ENCODE measurements around the gene CFAP298. TPM values are rescaled to one million over a fixed set of nuclear protein-coding genes. Genes with fewer than 3 reads are reported as not detected.

Gene CFAP298
- polyA plus RNA-seq, 3 donors = 18.7 to 28.7 (median 26.5) TPM

DNA sequence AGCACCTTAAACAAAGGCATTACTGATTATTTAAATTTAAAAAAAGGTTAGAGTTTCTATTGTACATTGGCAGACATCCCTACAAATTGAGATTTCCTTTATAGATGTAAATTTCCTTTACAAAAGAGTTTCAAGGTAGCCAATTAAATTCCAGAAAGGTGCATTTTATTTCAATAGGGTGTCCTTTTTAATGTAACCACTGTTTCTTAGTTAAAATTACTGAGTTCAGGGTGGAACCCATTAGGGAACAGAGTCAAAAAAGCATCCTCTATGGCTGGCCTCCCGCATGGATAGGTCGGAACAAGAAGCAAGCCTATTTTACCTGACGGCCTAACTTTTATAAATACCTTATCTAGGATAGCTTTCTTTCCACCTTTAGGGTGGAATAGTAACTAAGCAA lies 51.3 kb downstream of the CFAP298 start:
- no peak overlapping the region for H3K27ac Mint-ChIP-seq
- no CpG with 5 or more reads among the region's 3 CpGs for WGBS (ENCODE audit: insufficient coverage)
- intact Hi-C loops (cut with micrococcal nuclease) = loop anchor here in 1 of 2 donors (5.0 kb wide), 1 partner anchor 149 kb away; the partner anchor contains the start of gene EVA1C
- H3K4me3 Mint-ChIP-seq = no peak overlapping the region
- Histone ChIP-seq H3K4me2 (replicated peaks; ENCODE audit: extremely low read depth, low read length, poor library complexity, severe bottlenecking) (no peak overlapping the region), H3K9me3 (replicated peaks in 1 of 2; ENCODE audit: control insufficient read depth in 1 of 2, insufficient read depth in 1 of 2, low read length in 2 of 2) (no peaks in the 10 kb centered on the region), H4K20me1 (ENCODE audit: insufficient read depth, low read length) (no peaks in the 10 kb centered on the region), H3K4me1 (ENCODE audit: control insufficient read depth in 1 of 2, insufficient read depth in 2 of 2, low read length in 2 of 2) (no peaks in the 10 kb centered on the region), H3K4me3 (replicated peaks in 1 of 3; ENCODE audit: low read depth in 2 of 3, low read length in 3 of 3) (no peak overlapping the region), H3K9ac (ENCODE audit: insufficient read depth, low read length, poor library complexity, severe bottlenecking) (no peak overlapping the region), H3K36me3 (replicated peaks in 1 of 2; ENCODE audit: control insufficient read depth in 1 of 2, insufficient read depth in 2 of 2, low read length in 2 of 2) (no peaks in the 10 kb centered on the region), H2AFZ (ENCODE audit: insufficient read depth, low read depth, low read length, poor library complexity, severe bottlenecking) (no peak overlapping the region), H3K79me2 (ENCODE audit: insufficient read depth, low read length) (no peaks in the 10 kb centered on the region), H3K27me3 (ENCODE audit: control insufficient read depth in 2 of 2, insufficient read depth in 2 of 2, low read length in 2 of 2) (no peaks in the 10 kb centered on the region), H3K27ac (ENCODE audit: low read depth in 1 of 2, low read length in 2 of 2) (no peak overlapping the region)
- H3K36me3 Mint-ChIP-seq = no peaks in the 10 kb centered on the region
- peaks cover 4 to 13% (median 9%) of the 10 kb centered on the region in 7 donors for H3K9me3 Mint-ChIP-seq
- peaks cover 0 to 2% (median 0%) of the 10 kb centered on the region in 3 donors for H3K27me3 Mint-ChIP-seq (ENCODE audit: low read depth in 3 of 3)
- TF ChIP-seq, protein P1, sequence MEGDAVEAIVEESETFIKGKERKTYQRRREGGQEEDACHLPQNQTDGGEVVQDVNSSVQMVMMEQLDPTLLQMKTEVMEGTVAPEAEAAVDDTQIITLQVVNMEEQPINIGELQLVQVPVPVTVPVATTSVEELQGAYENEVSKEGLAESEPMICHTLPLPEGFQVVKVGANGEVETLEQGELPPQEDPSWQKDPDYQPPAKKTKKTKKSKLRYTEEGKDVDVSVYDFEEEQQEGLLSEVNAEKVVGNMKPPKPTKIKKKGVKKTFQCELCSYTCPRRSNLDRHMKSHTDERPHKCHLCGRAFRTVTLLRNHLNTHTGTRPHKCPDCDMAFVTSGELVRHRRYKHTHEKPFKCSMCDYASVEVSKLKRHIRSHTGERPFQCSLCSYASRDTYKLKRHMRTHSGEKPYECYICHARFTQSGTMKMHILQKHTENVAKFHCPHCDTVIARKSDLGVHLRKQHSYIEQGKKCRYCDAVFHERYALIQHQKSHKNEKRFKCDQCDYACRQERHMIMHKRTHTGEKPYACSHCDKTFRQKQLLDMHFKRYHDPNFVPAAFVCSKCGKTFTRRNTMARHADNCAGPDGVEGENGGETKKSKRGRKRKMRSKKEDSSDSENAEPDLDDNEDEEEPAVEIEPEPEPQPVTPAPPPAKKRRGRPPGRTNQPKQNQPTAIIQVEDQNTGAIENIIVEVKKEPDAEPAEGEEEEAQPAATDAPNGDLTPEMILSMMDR (IDR thresholded peaks at IDR 0.05) = no peak
- no peaks in the 10 kb centered on the region for H3K4me1 Mint-ChIP-seq
- DNase-seq = no peak

DNA sequence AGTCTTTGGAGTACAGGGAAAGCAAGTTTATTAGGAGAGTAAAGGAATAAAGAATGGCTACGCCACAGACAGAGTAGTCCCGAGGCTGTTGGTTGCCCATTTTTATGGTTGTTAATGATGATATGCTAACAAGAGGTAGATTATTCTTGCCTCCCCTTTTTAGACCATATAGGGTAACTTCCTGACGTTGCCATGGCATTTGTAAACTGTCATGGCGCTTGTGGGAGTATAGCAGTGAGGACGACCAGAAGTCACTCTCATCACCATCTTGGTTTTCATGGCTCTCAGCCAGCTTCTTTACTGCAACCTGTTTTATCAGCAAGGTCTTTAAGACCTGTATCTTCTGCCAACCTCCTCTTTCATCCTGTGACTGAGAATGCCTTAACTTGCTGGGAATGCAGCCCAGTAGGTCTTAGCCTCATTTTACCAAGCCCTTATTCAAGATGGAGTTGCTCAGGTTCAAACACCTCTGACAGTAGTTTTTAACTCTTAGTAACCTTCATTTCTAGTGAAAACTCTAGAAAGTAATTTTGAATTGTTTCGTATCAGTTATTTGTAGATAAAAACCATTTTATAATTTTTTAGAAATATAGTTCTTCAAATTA lies 53.1 kb downstream of the CFAP298 start:
- Histone ChIP-seq H3K27ac (ENCODE audit: low read depth in 1 of 2, low read length in 2 of 2) (no peak overlapping the region), H3K79me2 (ENCODE audit: insufficient read depth, low read length) (no peaks in the 10 kb centered on the region), H3K36me3 (replicated peaks in 1 of 2; ENCODE audit: control insufficient read depth in 1 of 2, insufficient read depth in 2 of 2, low read length in 2 of 2) (no peaks in the 10 kb centered on the region), H3K4me2 (replicated peaks; ENCODE audit: extremely low read depth, low read length, poor library complexity, severe bottlenecking) (no peak overlapping the region), H3K27me3 (ENCODE audit: control insufficient read depth in 2 of 2, insufficient read depth in 2 of 2, low read length in 2 of 2) (no peaks in the 10 kb centered on the region), H3K9me3 (replicated peaks in 1 of 2; ENCODE audit: control insufficient read depth in 1 of 2, insufficient read depth in 1 of 2, low read length in 2 of 2) (no peaks in the 10 kb centered on the region), H3K4me3 (replicated peaks in 1 of 3; ENCODE audit: low read depth in 2 of 3, low read length in 3 of 3) (no peak overlapping the region), H3K4me1 (ENCODE audit: control insufficient read depth in 1 of 2, insufficient read depth in 2 of 2, low read length in 2 of 2) (no peaks in the 10 kb centered on the region), H3K9ac (ENCODE audit: insufficient read depth, low read length, poor library complexity, severe bottlenecking) (no peak overlapping the region), H4K20me1 (ENCODE audit: insufficient read depth, low read length) (no peaks in the 10 kb centered on the region), H2AFZ (ENCODE audit: insufficient read depth, low read depth, low read length, poor library complexity, severe bottlenecking) (no peak overlapping the region)
- Mint-ChIP-seq H3K4me1 (no peaks in the 10 kb centered on the region), H3K9me3 (no peaks in the 10 kb centered on the region), H3K36me3 (no peaks in the 10 kb centered on the region), H3K27ac (no peak overlapping the region), H3K27me3 (ENCODE audit: low read depth in 3 of 3) (no peaks in the 10 kb centered on the region), H3K4me3 (no peak overlapping the region)
- DNase-seq = no peak
- 90% methylated on average over 2 of the region's 6 CpGs for WGBS (ENCODE audit: insufficient coverage)
- TF ChIP-seq, protein P1 (IDR thresholded peaks at IDR 0.05) = no peak
- intact Hi-C loops (cut with micrococcal nuclease) = no loop called here

Measured in CD14-positive monocyte (primary cell).